Panc1 (cell line): ENCODE measurements around the gene BFSP1. TPM values are rescaled to one million over a fixed set of nuclear protein-coding genes. Genes with fewer than 3 reads are reported as not detected.

Experiments used
- ATAC-seq: fragments of 200-7000 bp; cut with Tn5 transposase; 2 replicates; pipeline ENCODE4 v1.9.1; 2020; ENCODE audit warnings: mild to moderate bottlenecking, moderate library complexity
- BruUV-seq: library from RNA; stranded (reverse); fragments of 400-500 nt; replicated peaks from 2 replicates; lab custom pipeline; 2021; lab: Mats Ljungman, UMichigan
- CTCF ChIA-PET: fragments of 300-600 bp; sonication (Branson Sonifier 250); formaldehyde crosslinking; loops from one replicate; lab custom pipeline; 2022; ENCODE audit warnings: antibody characterized with exemption; lab: Charles Lee
- POLR2A ChIA-PET: fragments of 300-600 bp; sonication (Branson Sonifier 250); formaldehyde crosslinking; loops from one replicate; lab custom pipeline; 2022; ENCODE audit warnings: antibody characterized with exemption; lab: Charles Lee
- DNase-seq: peaks from one replicate; pipeline ENCODE4 v3.0.0-alpha.2; 2010; ENCODE audit warnings: low read depth, low spot score
- H3K27ac ChIP-seq: 2 replicates; pipeline ENCODE4 v1.5.1; 2011; ENCODE audit warnings: mild to moderate bottlenecking, low read length, inconsistent platforms
- H3K27me3 ChIP-seq: fragments of 200-500 bp; sonication (Bioruptor generic); 2 replicates; pipeline ENCODE4 v1.6.0; 2014; ENCODE audit warnings: low read length, inconsistent platforms; ENCODE audit not compliant: control insufficient read depth, insufficient read depth
- H3K36me3 ChIP-seq: fragments of 200-500 bp; sonication (Bioruptor generic); 2 replicates; pipeline ENCODE4 v1.5.1; 2014; ENCODE audit warnings: inconsistent platforms, mild to moderate bottlenecking, low read length, moderate library complexity; ENCODE audit not compliant: control insufficient read depth, insufficient read depth
- H3K4me1 ChIP-seq: 2 replicates; pipeline ENCODE4 v1.5.1; 2011; ENCODE audit warnings: inconsistent platforms, mild to moderate bottlenecking, low read length, moderate library complexity; ENCODE audit not compliant: control insufficient read depth, insufficient read depth
- H3K4me3 ChIP-seq, 2 experiments: 2 replicates each; pipeline ENCODE4 v1.5.1; 2011 to 2012; ENCODE audit warnings: low read depth in 2 of 2, low read length in 2 of 2, mild to moderate bottlenecking in 2 of 2, inconsistent platforms in 1 of 2, moderate library complexity in 1 of 2
- H3K9me3 ChIP-seq: fragments of 200-500 bp; sonication (Bioruptor generic); 2 replicates; pipeline ENCODE4 v1.5.1; 2014; ENCODE audit warnings: low read depth, mild to moderate bottlenecking, inconsistent platforms, low read length, moderate library complexity; ENCODE audit not compliant: control insufficient read depth, insufficient read depth
- POLR2AphosphoS5 ChIP-seq: IDR thresholded peaks from 2 replicates; pipeline ENCODE4 v1.6.1; 2012; ENCODE audit warnings: mild to moderate bottlenecking, low read depth, low read length, moderate library complexity
- SIN3A ChIP-seq: IDR thresholded peaks from 2 replicates; pipeline ENCODE4 v1.6.1; 2012; ENCODE audit warnings: low read depth, mild to moderate bottlenecking, low read length, moderate library complexity, borderline replicate concordance; ENCODE audit not compliant: insufficient read depth
- TCF7L2 ChIP-seq: IDR thresholded peaks from 2 replicates; pipeline ENCODE4 v1.6.1; 2011; ENCODE audit warnings: mild to moderate bottlenecking, low read depth, low read length, inconsistent platforms
- in situ Hi-C: cut with HindIII; loops from 2 replicates; pipeline ENCODE4 v1.10.0; 2016; ENCODE audit warnings: low sequenced_read_pairs, low pct_unique_long_range_greater_than_20kb
- intact Hi-C: fragments of 100-400 bp; cut with micrococcal nuclease; formaldehyde crosslinking; loops from one replicate; pipeline ENCODE4 v1.10.0; 2022; ENCODE audit not compliant: unreplicated experiment
- total RNA-seq: library from RNA; stranded (reverse); gene quantifications from one replicate; pipeline ENCODE4 v1.2.1, GENCODE V29; 2021; ENCODE audit not compliant: unreplicated experiment
- TF ChIP-seq, protein P1 (sequence below), 2 experiments: IDR thresholded peaks; 2 replicates each; pipeline ENCODE4 v1.6.1; 2011 to 2012; ENCODE audit warnings: low read depth in 2 of 2, control low read depth in 1 of 2, low read length in 1 of 2, mild to moderate bottlenecking in 1 of 2, moderate library complexity in 1 of 2; ENCODE audit not compliant: insufficient read depth in 1 of 2
- TF ChIP-seq, protein P2 (sequence below): fragments of 450-650 bp; IDR thresholded peaks from 2 replicates; pipeline ENCODE4 v1.5.1; 2017; ENCODE audit warnings: mild to moderate bottlenecking

Gene BFSP1
- total RNA-seq, 1 experiment from 2014 or later = 6.9 TPM

DNA sequence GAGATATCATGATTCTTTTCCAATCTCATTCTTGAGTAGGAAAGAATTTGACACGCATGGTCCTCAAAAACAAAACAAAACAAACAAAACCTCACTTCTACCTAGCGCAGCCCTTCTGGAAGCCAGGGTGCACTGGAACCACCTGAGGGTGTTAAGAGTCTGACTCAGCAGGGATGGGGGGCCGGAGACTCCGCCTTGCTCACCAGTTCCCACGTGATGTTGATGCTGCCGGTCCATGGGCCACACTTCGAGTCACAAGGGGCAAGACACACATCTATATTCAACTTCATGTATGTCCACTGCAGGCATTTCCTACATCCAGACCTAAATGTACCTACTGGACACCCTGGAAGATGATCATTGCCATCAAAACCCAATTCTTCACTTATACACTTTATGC is 30.4 kb downstream of the BFSP1 start:
- in situ Hi-C loops (no loop called here), intact Hi-C loops (loop anchor here (10.0 kb wide), 1 partner anchor 494 kb away; no protein-coding TSS in a partner anchor)
- CTCF ChIA-PET = no interaction called here

DNA sequence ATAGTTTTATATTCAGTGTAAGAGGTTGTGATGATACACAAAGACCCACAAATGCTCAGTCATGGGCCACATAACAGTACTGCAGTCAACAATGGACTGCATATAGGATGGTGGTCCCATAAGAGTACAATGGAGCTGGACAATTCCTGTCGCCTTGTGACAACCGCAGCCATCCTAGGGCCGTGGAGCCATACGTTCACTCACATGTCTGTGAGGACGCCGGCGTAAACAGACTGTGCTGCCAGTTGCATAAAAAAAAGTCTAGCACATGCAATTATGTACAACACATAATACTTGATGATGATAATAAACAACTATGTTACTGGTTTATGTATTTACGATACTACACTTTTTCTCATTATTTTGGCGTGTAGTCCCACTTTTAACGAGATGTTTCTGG is 30.9 kb downstream of the BFSP1 start:
- intact Hi-C loops = loop anchor here (10.0 kb wide), 1 partner anchor 495 kb away; no protein-coding TSS in a partner anchor
- H3K27ac ChIP-seq = no peak overlapping the region
- ChIA-PET POLR2A (no interaction called here), CTCF (no interaction called here)
- H3K4me1 ChIP-seq = peaks cover 10% of the 10 kb centered on the region; the same call in 1 of the 2 replicates
- in situ Hi-C loops = no loop called here
- TF ChIP-seq SIN3A (no peak), POLR2AphosphoS5 (no peak), TCF7L2 (no peak)
- TF ChIP-seq, protein P1, sequence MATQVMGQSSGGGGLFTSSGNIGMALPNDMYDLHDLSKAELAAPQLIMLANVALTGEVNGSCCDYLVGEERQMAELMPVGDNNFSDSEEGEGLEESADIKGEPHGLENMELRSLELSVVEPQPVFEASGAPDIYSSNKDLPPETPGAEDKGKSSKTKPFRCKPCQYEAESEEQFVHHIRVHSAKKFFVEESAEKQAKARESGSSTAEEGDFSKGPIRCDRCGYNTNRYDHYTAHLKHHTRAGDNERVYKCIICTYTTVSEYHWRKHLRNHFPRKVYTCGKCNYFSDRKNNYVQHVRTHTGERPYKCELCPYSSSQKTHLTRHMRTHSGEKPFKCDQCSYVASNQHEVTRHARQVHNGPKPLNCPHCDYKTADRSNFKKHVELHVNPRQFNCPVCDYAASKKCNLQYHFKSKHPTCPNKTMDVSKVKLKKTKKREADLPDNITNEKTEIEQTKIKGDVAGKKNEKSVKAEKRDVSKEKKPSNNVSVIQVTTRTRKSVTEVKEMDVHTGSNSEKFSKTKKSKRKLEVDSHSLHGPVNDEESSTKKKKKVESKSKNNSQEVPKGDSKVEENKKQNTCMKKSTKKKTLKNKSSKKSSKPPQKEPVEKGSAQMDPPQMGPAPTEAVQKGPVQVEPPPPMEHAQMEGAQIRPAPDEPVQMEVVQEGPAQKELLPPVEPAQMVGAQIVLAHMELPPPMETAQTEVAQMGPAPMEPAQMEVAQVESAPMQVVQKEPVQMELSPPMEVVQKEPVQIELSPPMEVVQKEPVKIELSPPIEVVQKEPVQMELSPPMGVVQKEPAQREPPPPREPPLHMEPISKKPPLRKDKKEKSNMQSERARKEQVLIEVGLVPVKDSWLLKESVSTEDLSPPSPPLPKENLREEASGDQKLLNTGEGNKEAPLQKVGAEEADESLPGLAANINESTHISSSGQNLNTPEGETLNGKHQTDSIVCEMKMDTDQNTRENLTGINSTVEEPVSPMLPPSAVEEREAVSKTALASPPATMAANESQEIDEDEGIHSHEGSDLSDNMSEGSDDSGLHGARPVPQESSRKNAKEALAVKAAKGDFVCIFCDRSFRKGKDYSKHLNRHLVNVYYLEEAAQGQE (IDR thresholded peaks at IDR 0.05; ENCODE audit: insufficient read depth in 1 of 2, low read depth in 2 of 2, low read length in 1 of 2) = no peak
- TF ChIP-seq, protein P2, sequence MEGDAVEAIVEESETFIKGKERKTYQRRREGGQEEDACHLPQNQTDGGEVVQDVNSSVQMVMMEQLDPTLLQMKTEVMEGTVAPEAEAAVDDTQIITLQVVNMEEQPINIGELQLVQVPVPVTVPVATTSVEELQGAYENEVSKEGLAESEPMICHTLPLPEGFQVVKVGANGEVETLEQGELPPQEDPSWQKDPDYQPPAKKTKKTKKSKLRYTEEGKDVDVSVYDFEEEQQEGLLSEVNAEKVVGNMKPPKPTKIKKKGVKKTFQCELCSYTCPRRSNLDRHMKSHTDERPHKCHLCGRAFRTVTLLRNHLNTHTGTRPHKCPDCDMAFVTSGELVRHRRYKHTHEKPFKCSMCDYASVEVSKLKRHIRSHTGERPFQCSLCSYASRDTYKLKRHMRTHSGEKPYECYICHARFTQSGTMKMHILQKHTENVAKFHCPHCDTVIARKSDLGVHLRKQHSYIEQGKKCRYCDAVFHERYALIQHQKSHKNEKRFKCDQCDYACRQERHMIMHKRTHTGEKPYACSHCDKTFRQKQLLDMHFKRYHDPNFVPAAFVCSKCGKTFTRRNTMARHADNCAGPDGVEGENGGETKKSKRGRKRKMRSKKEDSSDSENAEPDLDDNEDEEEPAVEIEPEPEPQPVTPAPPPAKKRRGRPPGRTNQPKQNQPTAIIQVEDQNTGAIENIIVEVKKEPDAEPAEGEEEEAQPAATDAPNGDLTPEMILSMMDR = no peak
- H3K9me3 ChIP-seq = no peaks in the 10 kb centered on the region
- no TSS peak for BruUV-seq
- DNase-seq = no peak
- no peak overlapping the region for H3K4me3 ChIP-seq
- no peaks in the 10 kb centered on the region for H3K36me3 ChIP-seq
- ATAC-seq = no peak
- H3K27me3 ChIP-seq = no peaks in the 10 kb centered on the region

More for the DNA sequence above, 30.4 kb downstream of the BFSP1 start:
- Histone ChIP-seq H3K27me3 (no peaks in the 10 kb centered on the region), H3K27ac (no peak overlapping the region), H3K4me1 (peaks cover 13% of the 10 kb centered on the region; the same call in 1 of the 2 replicates), H3K4me3 (no peak overlapping the region), H3K9me3 (no peaks in the 10 kb centered on the region), H3K36me3 (no peaks in the 10 kb centered on the region)
- no peak for DNase-seq
- BruUV-seq = no TSS peak
- no peak for ATAC-seq
- TF ChIP-seq TCF7L2 (no peak), POLR2AphosphoS5 (no peak), SIN3A (no peak)
- TF ChIP-seq, protein P1 (IDR thresholded peaks at IDR 0.05; ENCODE audit: insufficient read depth in 1 of 2, low read depth in 2 of 2, low read length in 1 of 2) = no peak
- TF ChIP-seq, protein P2 = no peak
- POLR2A ChIA-PET = no interaction called here
